Heart left ventricle (tissue), 16 donors: Measurements from ENCODE around the gene AURKAIP1. TPM values are rescaled to one million over a fixed set of nuclear protein-coding genes. Genes with fewer than 3 reads are reported as not detected.

ENCODE experiments used
- ATAC-seq, 4 donors: fragments of 200-7000 bp; cut with Tn5 transposase; one replicate each; pipeline ENCODE4 v1.9.1; 2020 to 2022; ENCODE audit warnings: moderate library complexity in 4 of 4, mild to moderate bottlenecking in 3 of 4, moderate number of reproducible peaks in 1 of 4
- DNase-seq, 5 donors: peaks; one replicate each; pipeline ENCODE4 v3.0.0-alpha.2; 2020
- H3K27ac ChIP-seq, 12 donors: fragments of 200-600 bp; sonication (generic) in 4 of 12; one replicate each; pipeline versions ENCODE4 v1.5.0 to v1.8.0; 2016 to 2022; ENCODE audit warnings: mild to moderate bottlenecking in 2 of 12
- H3K27me3 ChIP-seq, 9 donors: fragments of 200-600 bp; sonication (generic) in 2 of 9; one replicate each; pipeline versions ENCODE4 v1.5.1 to v1.8.0; 2016 to 2022; ENCODE audit warnings: mild to moderate bottlenecking in 3 of 9
- H3K36me3 ChIP-seq, 9 donors: fragments of 200-600 bp; sonication (generic) in 2 of 9; one replicate each; pipeline versions ENCODE4 v1.5.0 to v1.8.0; 2018 to 2022; ENCODE audit warnings: mild to moderate bottlenecking in 2 of 9
- H3K4me1 ChIP-seq, 12 donors: fragments of 200-600 bp; sonication (generic) in 4 of 12; one replicate each; pipeline versions ENCODE4 v1.5.0 to v1.8.0; 2016 to 2022; ENCODE audit warnings: mild to moderate bottlenecking in 3 of 12
- H3K4me3 ChIP-seq, 12 donors: fragments of 200-600 bp; sonication (generic) in 4 of 12; one replicate each; pipeline versions ENCODE4 v1.5.0 to v1.8.0; 2017 to 2022; ENCODE audit warnings: mild to moderate bottlenecking in 9 of 12, moderate library complexity in 4 of 12
- H3K9me3 ChIP-seq, 12 donors: fragments of 200-600 bp; sonication (generic) in 4 of 12; one replicate each; pipeline versions ENCODE4 v1.5.0 to v1.8.0; 2016 to 2022; ENCODE audit warnings: mild to moderate bottlenecking in 1 of 12
- POLR2A ChIP-seq, 2 donors: fragments of 450-650 bp; IDR thresholded peaks; one replicate each; pipeline ENCODE4 v1.6.1; 2017; ENCODE audit warnings: antibody characterized with exemption in 2 of 2, mild to moderate bottlenecking in 2 of 2, moderate library complexity in 2 of 2
- WGBS, 4 donors: extraction: QIAGEN DNeasy Blood & Tissue Kit in 2 of 4; methylation state at CpG; one replicate each; pipeline versions ENCODE4 v1.1.5 to v1.1.7; 2013 to 2018; 5-methylcytosine and 5-hydroxymethylcytosine counted together
- intact Hi-C, 10 donors: fragments of 100-400 bp; cut with DNase I; formaldehyde crosslinking; loops; one replicate each; pipeline versions ENCODE4 v1.11.1 to v1.14.2; 2022
- polyA plus RNA-seq, 2 donors: library from polyadenylated mRNA; stranded (reverse); fragments of 200-250 nt; gene quantifications; one replicate each; pipeline ENCODE4 v1.2.3, GENCODE V29; 2013
- total RNA-seq, 9 donors: library from RNA; depleted of rRNA in 2 of 9; stranded (reverse); fragments of >200 nt in 2 of 9; fragmentation: NEBNext Ultra II Directional in 3 of 9; extraction: Animal tissue kit (Norgen Biotek cat#: 25700) in 3 of 9; gene quantifications; one replicate each; pipeline versions ENCODE4 v1.1.0 to v1.2.4, GENCODE V29; 2016 to 2023
- TF ChIP-seq, protein P1 (sequence below), 12 donors: fragments of 200-600 bp; sonication (generic) in 4 of 12; IDR thresholded peaks; one replicate each; pipeline versions ENCODE4 v1.5.0 to v1.8.0; 2018 to 2022; ENCODE audit warnings: antibody characterized with exemption in 12 of 12, mild to moderate bottlenecking in 5 of 12
- donor health status: ischemic (EF 13 %, LVEDD 7.1; RV severe dilation, severe dysfunction).
- donor health status: healthy with polysubstance abuse.
- donor health status: DM: no; HTN: yes; CAD: no.
- donor health status: DM: no; HTN: no; CAD: no.
- donor health status: ischemic (EF 25% LVEDD 6.9; RV normal size, moderate dysfunction).
- donor health status: ischemic (EF 25% LVEDD 5.7; RV mildly dilated, moderate dysfunction).
- donor health status: healthy.
- donor health status: DM: yes; HTN: yes; CAD: no.
- donor health status: ischemic (EF 35%, LVEDD 5.7; RV mildly dilated, moderate dysfunction).
- donor health status: nonischemic (EF 11% LVEDD 7.7; RV severe dilation, severe dysfunction).
- donor health status: DM: yes; HTN: yes; CAD: no.
- donor health status: PGD.
- donor health status: ischemic (EF 29% LVEDD 5.4; RV normal size, mild dysfunction).
- donor health status: nonischemic (EF 23%, LVEDD 6.1; RV moderate dilation, normal function).

The AURKAIP1 gene
- total and polyA plus RNA-seq, 11 donors, result 157 to 465 (median 192) TPM

DNA sequence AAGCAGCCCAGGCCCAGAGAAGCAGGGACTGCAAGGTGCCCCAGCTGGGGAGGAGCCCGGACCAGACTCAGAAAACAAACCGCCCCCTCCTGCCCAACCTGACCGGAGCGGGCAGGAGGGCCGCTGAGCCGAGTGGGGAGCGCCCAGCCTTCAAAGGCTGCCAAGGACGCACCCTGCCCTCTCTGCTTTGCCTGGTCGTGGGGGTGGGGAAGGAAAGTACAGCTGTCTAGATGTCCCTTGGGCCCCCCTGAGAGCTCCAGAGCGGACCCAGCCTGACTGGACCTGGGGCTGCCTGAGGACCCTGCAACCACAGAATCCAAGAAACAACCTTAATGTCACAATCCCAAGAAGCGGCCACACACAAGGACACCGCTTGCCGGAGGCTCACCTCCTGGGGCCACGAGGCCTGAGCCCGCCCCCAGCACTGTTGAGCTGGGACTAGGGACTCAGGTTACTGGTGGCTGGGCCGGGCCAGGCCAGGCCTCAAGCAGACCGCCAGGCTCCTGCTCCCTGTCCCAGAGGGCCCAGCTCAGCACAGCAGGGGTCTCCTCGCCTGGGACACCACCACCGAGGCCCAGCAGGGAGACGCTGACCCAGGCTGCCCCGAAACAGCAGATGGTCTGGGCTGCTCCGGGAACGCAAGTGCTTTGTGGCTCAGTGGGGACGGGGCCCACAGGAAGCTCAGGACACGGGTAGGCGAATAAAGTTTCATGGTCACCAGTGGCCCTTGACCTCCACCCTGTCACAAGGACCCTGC lies 27.2 kb downstream of the AURKAIP1 start:
- DNase-seq (no peak), ATAC-seq (peak; percentile 14 to 59 (median 32))
- H3K4me1 ChIP-seq, result peaks cover 3 to 72% (median 46%) of the 10 kb centered on the region in 12 donors
- WGBS, 4 donors, result 19 to 34% (median 29%) methylated on average over 10 to 26 of the region's 26 CpGs
- intact Hi-C loops, result loop anchor here in 2 of 10 donors (2.0 kb wide), 2 partner anchors 23 to 39 kb away; partner anchors contain the start of genes CPTP (in 1 of the 2), INTS11 (in 1 of the 2) and PUSL1 (in 1 of the 2)
- H3K4me3 ChIP-seq, result peak overlapping the region; percentile 54 to 93 (median 78)
- peak overlapping the region; percentile 42 to 87 (median 80) for H3K27ac ChIP-seq
- TF ChIP-seq, protein P1, sequence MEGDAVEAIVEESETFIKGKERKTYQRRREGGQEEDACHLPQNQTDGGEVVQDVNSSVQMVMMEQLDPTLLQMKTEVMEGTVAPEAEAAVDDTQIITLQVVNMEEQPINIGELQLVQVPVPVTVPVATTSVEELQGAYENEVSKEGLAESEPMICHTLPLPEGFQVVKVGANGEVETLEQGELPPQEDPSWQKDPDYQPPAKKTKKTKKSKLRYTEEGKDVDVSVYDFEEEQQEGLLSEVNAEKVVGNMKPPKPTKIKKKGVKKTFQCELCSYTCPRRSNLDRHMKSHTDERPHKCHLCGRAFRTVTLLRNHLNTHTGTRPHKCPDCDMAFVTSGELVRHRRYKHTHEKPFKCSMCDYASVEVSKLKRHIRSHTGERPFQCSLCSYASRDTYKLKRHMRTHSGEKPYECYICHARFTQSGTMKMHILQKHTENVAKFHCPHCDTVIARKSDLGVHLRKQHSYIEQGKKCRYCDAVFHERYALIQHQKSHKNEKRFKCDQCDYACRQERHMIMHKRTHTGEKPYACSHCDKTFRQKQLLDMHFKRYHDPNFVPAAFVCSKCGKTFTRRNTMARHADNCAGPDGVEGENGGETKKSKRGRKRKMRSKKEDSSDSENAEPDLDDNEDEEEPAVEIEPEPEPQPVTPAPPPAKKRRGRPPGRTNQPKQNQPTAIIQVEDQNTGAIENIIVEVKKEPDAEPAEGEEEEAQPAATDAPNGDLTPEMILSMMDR (IDR thresholded peaks at IDR 0.05), result no peak
- no peak for TF ChIP-seq POLR2A (IDR thresholded peaks at IDR 0.05)
- no peaks in the 10 kb centered on the region for H3K9me3 ChIP-seq
- H3K36me3 ChIP-seq, result peaks cover 0 to 5% (median 0%) of the 10 kb centered on the region in 9 donors
- H3K27me3 ChIP-seq, result peaks cover 0 to 5% (median 0%) of the 10 kb centered on the region in 9 donors

- H3K36me3 ChIP-seq, result peaks cover 0 to under 1% (median 0%) of the 10 kb centered on the region in 9 donors
- peak overlapping the region; percentile 42 to 87 (median 80) for H3K27ac ChIP-seq
- peaks cover 3 to 67% (median 42%) of the 10 kb centered on the region in 12 donors for H3K4me1 ChIP-seq
- TF ChIP-seq, protein P1 (IDR thresholded peaks at IDR 0.05), result no peak
- no peak for TF ChIP-seq POLR2A (IDR thresholded peaks at IDR 0.05)
- ATAC-seq, result no peak
- H3K9me3 ChIP-seq, result no peaks in the 10 kb centered on the region
- intact Hi-C loops, result no loop called here
- peaks cover 0 to 4% (median 0%) of the 10 kb centered on the region in 9 donors for H3K27me3 ChIP-seq
- no peak for DNase-seq
- WGBS, 4 donors, result 86 to 89% (median 88%) methylated on average over 8 to 10 of the region's 10 CpGs
- peak overlapping the region in 9 of 12 donors; percentile 54 to 93 (median 80) for H3K4me3 ChIP-seq
Measured at GRCh38 chr1:1347026-1347595, 27.9 kb downstream of the AURKAIP1 start.

DNA sequence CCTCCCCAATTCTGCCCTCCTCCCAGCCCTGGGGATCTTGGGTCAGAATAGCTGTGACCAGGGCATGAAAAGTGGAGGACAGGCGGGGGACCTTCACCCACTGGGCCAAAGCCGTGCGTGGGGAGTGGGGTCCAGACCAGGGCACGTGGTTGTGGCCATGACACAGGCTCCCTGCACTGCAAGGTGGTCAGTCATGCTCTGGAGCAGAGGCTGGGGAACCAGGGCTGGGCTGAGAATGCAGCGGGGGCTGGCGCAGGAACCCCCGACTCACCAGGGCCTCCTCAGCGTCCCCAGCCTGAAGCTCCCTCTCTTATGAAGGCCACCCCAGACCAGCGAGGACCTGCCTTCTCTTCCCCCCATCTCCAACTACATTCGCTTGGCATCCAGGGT lies 28.5 kb downstream of the AURKAIP1 start:
- ATAC-seq, result no peak
- H3K27me3 ChIP-seq, result peaks cover 0 to 1% (median 0%) of the 10 kb centered on the region in 9 donors
- DNase-seq, result no peak
- intact Hi-C loops, result no loop called here
- peak overlapping the region in 4 of 12 donors; percentile 25 to 86 (median 33) for H3K27ac ChIP-seq
- peaks cover 3 to 61% (median 37%) of the 10 kb centered on the region in 12 donors for H3K4me1 ChIP-seq
- no peaks in the 10 kb centered on the region for H3K9me3 ChIP-seq
- 86 to 97% (median 95%) methylated on average over 7 to 10 of the region's 10 CpGs for WGBS, 4 donors
- peak overlapping the region in 1 of 12 donors; percentile 10 for H3K4me3 ChIP-seq
- TF ChIP-seq POLR2A (IDR thresholded peaks at IDR 0.05), result no peak
- TF ChIP-seq, protein P1 (IDR thresholded peaks at IDR 0.05), result no peak
- peaks cover 0 to 7% (median 4%) of the 10 kb centered on the region in 9 donors for H3K36me3 ChIP-seq
